Hepatocyte (in vitro differentiated cells): ENCODE results near the gene PSD2. TPM values are rescaled to one million over a fixed set of nuclear protein-coding genes. Genes with fewer than 3 reads are reported as not detected.

Source experiments
- DNase-seq: peaks from one replicate; pipeline ENCODE4 v3.0.0-alpha.2; 2016; ENCODE audit warnings: low spot score
- H2AFZ ChIP-seq: fragments of 200-600 bp; sonication (generic); 2 replicates; pipeline ENCODE4 v1.6.0; 2016; ENCODE audit warnings: antibody characterized with exemption, mild to moderate bottlenecking
- H3K27ac ChIP-seq: fragments of 200-600 bp; sonication (generic); 2 replicates; pipeline ENCODE4 v1.5.1; 2016; ENCODE audit warnings: mild to moderate bottlenecking
- H3K27me3 ChIP-seq: fragments of 200-600 bp; sonication (generic); 2 replicates; pipeline ENCODE4 v1.6.1; 2016
- H3K36me3 ChIP-seq: fragments of 200-600 bp; sonication (generic); replicated peaks from 2 replicates; pipeline ENCODE4 v1.5.1; 2016; ENCODE audit warnings: low read depth; ENCODE audit not compliant: insufficient read depth
- H3K4me1 ChIP-seq: fragments of 200-600 bp; sonication (generic); 2 replicates; pipeline ENCODE4 v1.5.1; 2016; ENCODE audit warnings: mild to moderate bottlenecking, moderate library complexity; ENCODE audit not compliant: insufficient read depth
- H3K4me2 ChIP-seq: fragments of 200-600 bp; sonication (generic); 2 replicates; pipeline ENCODE4 v1.6.0; 2016
- H3K4me3 ChIP-seq: fragments of 200-600 bp; sonication (generic); 2 replicates; pipeline ENCODE4 v1.5.1; 2016; ENCODE audit warnings: mild to moderate bottlenecking
- H3K79me2 ChIP-seq: fragments of 200-600 bp; sonication (generic); 2 replicates; pipeline ENCODE4 v1.6.0; 2017; ENCODE audit warnings: mild to moderate bottlenecking
- H3K9me2 ChIP-seq: fragments of 200-600 bp; sonication (generic); replicated peaks from 2 replicates; pipeline ENCODE4 v1.6.0; 2017; ENCODE audit warnings: mild to moderate bottlenecking; ENCODE audit not compliant: insufficient read depth
- H3K9me3 ChIP-seq: fragments of 200-600 bp; sonication (generic); 2 replicates; pipeline ENCODE4 v1.5.1; 2016; ENCODE audit warnings: low read depth, mild to moderate bottlenecking
- H4K20me1 ChIP-seq: fragments of 200-600 bp; sonication (generic); 2 replicates; pipeline ENCODE4 v1.6.0; 2016; ENCODE audit warnings: mild to moderate bottlenecking; ENCODE audit not compliant: insufficient read depth, poor library complexity, severe bottlenecking
- EZH2 ChIP-seq: fragments of 200-600 bp; sonication (generic); IDR thresholded peaks from 2 replicates; pipeline ENCODE4 v1.6.1; 2016; ENCODE audit warnings: antibody characterized with exemption, mild to moderate bottlenecking, borderline replicate concordance
- EZH2phosphoT487 ChIP-seq: fragments of 200-600 bp; sonication (generic); IDR thresholded peaks from one replicate; pipeline ENCODE4 v1.6.1; 2018; ENCODE audit warnings: antibody characterized with exemption, mild to moderate bottlenecking, low read depth, moderate library complexity; ENCODE audit not compliant: unreplicated experiment, severe bottlenecking
- WGBS: methylation state at CpG from one replicate; pipeline ENCODE4 v1.1.6; 2016; ENCODE audit warnings: low lambda C conversion rate; ENCODE audit errors: missing lambda C conversion rate; 5-methylcytosine and 5-hydroxymethylcytosine counted together
- polyA plus RNA-seq: library from polyadenylated mRNA; unstranded; fragments of >200 nt; fragmentation: Nextera tagmentation; extraction: Ambion mirVana; gene quantifications from 2 replicates; pipeline ENCODE4 v1.2.1, GENCODE V29; 2016
- total RNA-seq: library from RNA; depleted of rRNA; stranded (reverse); fragments of >200 nt; gene quantifications from 2 replicates; pipeline ENCODE4 v1.2.3, GENCODE V29; 2014
- TF ChIP-seq, protein P1 (sequence below): fragments of 200-600 bp; sonication (generic); IDR thresholded peaks from 2 replicates; pipeline ENCODE4 v1.5.1; 2016; ENCODE audit warnings: antibody characterized with exemption, mild to moderate bottlenecking; ENCODE audit not compliant: poor library complexity

Gene PSD2
- total and polyA plus RNA-seq, 2 experiments from 2014 or later = not detected

DNA sequence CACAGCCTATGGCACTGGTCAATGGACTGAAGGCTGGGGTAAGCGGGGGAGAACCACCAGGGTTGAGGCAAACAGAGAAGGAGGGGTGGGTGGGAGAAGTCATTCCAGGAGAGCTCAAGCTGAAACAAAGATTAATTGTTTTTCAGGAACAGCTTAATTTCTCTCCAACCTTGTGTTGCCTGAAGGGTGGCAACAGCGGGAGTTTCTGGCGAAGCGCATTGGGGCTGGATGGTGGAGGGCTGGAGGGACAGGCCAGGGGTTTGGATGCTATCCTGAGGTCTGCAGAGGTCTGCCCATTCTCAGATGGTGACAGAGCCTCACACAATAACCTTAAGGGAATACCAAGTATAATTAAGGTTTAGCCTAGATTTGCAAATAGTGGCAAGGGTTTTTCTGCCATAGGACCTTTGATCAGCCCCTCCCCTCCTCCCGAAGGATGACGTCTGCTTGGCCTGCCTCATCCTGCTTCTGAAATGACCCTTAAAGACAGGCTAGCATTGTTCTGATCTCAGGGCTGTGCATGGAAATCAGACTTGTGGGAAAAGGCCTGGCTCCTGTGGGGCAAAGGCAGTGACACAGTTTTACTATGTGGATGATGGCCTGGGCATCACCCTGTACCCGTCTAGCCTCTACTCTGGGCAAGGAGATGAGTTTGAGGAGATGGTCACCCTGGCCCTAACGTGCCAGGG lies 32.7 kb downstream of the PSD2 start:
- Histone ChIP-seq H3K27me3 (peaks cover 30% of the 10 kb centered on the region), H3K36me3 (no peaks in the 10 kb centered on the region), H3K79me2 (no peaks in the 10 kb centered on the region), H3K4me2 (no peak overlapping the region), H3K9me3 (no peaks in the 10 kb centered on the region), H3K4me3 (no peak overlapping the region), H3K9me2 (no peaks in the 10 kb centered on the region), H3K27ac (no peak overlapping the region), H3K4me1 (no peaks in the 10 kb centered on the region), H4K20me1 (no peaks in the 10 kb centered on the region), H2AFZ (no peak overlapping the region)
- TF ChIP-seq, protein P1, sequence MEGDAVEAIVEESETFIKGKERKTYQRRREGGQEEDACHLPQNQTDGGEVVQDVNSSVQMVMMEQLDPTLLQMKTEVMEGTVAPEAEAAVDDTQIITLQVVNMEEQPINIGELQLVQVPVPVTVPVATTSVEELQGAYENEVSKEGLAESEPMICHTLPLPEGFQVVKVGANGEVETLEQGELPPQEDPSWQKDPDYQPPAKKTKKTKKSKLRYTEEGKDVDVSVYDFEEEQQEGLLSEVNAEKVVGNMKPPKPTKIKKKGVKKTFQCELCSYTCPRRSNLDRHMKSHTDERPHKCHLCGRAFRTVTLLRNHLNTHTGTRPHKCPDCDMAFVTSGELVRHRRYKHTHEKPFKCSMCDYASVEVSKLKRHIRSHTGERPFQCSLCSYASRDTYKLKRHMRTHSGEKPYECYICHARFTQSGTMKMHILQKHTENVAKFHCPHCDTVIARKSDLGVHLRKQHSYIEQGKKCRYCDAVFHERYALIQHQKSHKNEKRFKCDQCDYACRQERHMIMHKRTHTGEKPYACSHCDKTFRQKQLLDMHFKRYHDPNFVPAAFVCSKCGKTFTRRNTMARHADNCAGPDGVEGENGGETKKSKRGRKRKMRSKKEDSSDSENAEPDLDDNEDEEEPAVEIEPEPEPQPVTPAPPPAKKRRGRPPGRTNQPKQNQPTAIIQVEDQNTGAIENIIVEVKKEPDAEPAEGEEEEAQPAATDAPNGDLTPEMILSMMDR = no peak
- TF ChIP-seq EZH2phosphoT487 = no peak
- TF ChIP-seq EZH2 = no peak
- DNase-seq = no peak
- WGBS = 79% methylated on average over 8 of the region's 8 CpGs

DNA sequence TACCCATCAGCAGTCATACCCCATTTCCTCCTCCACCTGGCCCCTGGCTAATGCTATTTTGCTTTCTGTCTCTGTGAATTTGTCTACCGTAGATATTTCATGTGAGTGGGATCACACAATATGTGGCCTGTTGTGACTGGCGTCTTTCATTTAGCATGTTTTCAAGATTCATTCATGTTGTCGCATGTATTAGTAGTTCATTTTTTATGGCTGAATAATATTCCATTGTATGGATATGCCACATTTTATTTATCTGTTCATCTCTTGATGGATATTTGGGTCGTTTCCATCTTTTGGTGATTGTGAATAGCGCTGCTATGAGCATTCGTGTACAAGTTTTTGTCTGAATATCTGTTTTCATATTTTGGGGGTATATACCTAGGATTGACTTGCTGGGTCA lies 33.9 kb downstream of the PSD2 start:
- no peak for DNase-seq
- no peaks in the 10 kb centered on the region for H3K9me3 ChIP-seq
- no peak overlapping the region for H2AFZ ChIP-seq
- H3K4me1 ChIP-seq = no peaks in the 10 kb centered on the region
- no peak overlapping the region for H3K4me3 ChIP-seq
- H3K27ac ChIP-seq = no peak overlapping the region
- H3K79me2 ChIP-seq = no peaks in the 10 kb centered on the region
- H3K27me3 ChIP-seq = peaks cover 41% of the 10 kb centered on the region
- no peaks in the 10 kb centered on the region for H4K20me1 ChIP-seq
- TF ChIP-seq, protein P1 = no peak
- no peak for TF ChIP-seq EZH2
- TF ChIP-seq EZH2phosphoT487 = no peak
- WGBS = 83% methylated on average over 6 of the region's 6 CpGs
- H3K36me3 ChIP-seq = no peaks in the 10 kb centered on the region
- H3K4me2 ChIP-seq = no peak overlapping the region
- H3K9me2 ChIP-seq = no peaks in the 10 kb centered on the region

DNA sequence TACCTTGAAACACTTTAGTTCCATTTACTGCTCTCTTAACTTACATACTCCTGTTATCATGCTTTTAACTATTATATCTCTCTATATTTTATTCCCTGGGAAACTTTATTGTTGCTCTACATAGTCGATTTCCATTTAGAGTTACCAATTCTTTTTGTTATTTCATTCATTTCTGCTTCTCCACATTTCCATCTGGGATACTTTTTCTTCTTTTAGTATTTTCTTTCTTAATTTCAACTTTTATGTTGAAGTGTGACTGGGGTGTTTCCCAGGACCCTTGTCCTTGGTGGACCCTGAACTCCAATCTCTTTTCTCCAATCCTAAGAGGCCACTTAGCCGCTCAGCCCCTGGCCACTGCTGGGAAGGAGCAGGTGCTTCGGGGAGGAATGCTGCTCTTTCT lies 36.0 kb downstream of the PSD2 start:
- H3K27ac ChIP-seq = no peak overlapping the region
- no peaks in the 10 kb centered on the region for H3K4me1 ChIP-seq
- H3K9me3 ChIP-seq = no peaks in the 10 kb centered on the region
- no peaks in the 10 kb centered on the region for H3K9me2 ChIP-seq
- H3K36me3 ChIP-seq = no peaks in the 10 kb centered on the region
- TF ChIP-seq EZH2phosphoT487 (no peak), EZH2 (no peak)
- TF ChIP-seq, protein P1 = no peak
- DNase-seq = no peak
- no peaks in the 10 kb centered on the region for H3K79me2 ChIP-seq
- H4K20me1 ChIP-seq = no peaks in the 10 kb centered on the region
- H3K4me3 ChIP-seq = no peak overlapping the region
- no peak overlapping the region for H2AFZ ChIP-seq
- H3K27me3 ChIP-seq = peaks cover 38% of the 10 kb centered on the region
- no peak overlapping the region for H3K4me2 ChIP-seq
- WGBS = 74% methylated on average over 3 of the region's 3 CpGs

DNA sequence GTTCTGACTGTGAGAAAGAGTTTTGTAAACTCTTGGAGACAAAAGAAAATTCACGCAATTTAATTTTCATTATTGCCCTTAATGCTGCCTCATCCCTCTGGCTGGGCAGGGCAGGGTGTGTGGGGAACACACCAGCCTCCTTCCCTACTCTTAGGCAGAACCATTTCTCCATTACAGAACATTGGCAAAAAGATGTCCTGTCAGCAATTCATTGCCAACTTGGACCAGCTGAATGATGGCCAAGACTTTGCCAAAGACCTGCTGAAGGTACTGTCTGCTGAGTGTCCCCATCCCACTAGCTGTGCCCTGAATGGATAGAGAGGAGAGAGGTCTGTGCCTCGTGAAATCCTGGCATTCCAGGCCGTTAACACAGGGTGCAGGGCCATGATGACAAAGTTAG lies 37.9 kb downstream of the PSD2 start:
- H3K4me3 ChIP-seq = no peak overlapping the region
- 50% methylated on average over 3 of the region's 3 CpGs for WGBS
- TF ChIP-seq EZH2phosphoT487 (no peak), EZH2 (no peak)
- TF ChIP-seq, protein P1 = no peak
- H4K20me1 ChIP-seq = no peaks in the 10 kb centered on the region
- no peaks in the 10 kb centered on the region for H3K79me2 ChIP-seq
- no peak for DNase-seq
- no peaks in the 10 kb centered on the region for H3K4me1 ChIP-seq
- no peaks in the 10 kb centered on the region for H3K9me2 ChIP-seq
- peaks cover 38% of the 10 kb centered on the region for H3K27me3 ChIP-seq
- no peaks in the 10 kb centered on the region for H3K36me3 ChIP-seq
- H3K4me2 ChIP-seq = no peak overlapping the region
- H3K27ac ChIP-seq = no peak overlapping the region
- H2AFZ ChIP-seq = no peak overlapping the region
- no peaks in the 10 kb centered on the region for H3K9me3 ChIP-seq
